DND-41 (cell line): ENCODE results near the gene CACNA1S.

Experiments used
- ATAC-seq: fragments of 200-7000 bp; cut with Tn5 transposase; 3 replicates; pipeline ENCODE4 v1.9.1; 2021; ENCODE audit warnings: low read depth; ENCODE audit not compliant: insufficient read depth
- DNase-seq: peaks from one replicate; pipeline ENCODE4 v3.0.0-alpha.2; 2020
- H2AFZ ChIP-seq: 2 replicates; pipeline ENCODE4 v1.6.0; 2012; ENCODE audit warnings: low read depth, low read length
- H3K27ac ChIP-seq: 2 replicates; pipeline ENCODE4 v1.5.1; 2012; ENCODE audit warnings: low read length, inconsistent platforms
- H3K27me3 ChIP-seq: fragments of 200-600 bp; sonication (generic); 2 replicates; pipeline ENCODE4 v1.6.0; 2012; ENCODE audit warnings: low read length, mild to moderate bottlenecking, inconsistent platforms; ENCODE audit not compliant: insufficient read depth, poor library complexity
- H3K36me3 ChIP-seq: 2 replicates; pipeline ENCODE4 v1.5.1; 2012; ENCODE audit warnings: low read length, inconsistent platforms; ENCODE audit not compliant: insufficient read depth
- H3K4me1 ChIP-seq: 2 replicates; pipeline ENCODE4 v1.5.1; 2012; ENCODE audit warnings: mild to moderate bottlenecking, low read length; ENCODE audit not compliant: insufficient read depth
- H3K4me2 ChIP-seq: 2 replicates; pipeline ENCODE4 v1.6.0; 2012; ENCODE audit warnings: mild to moderate bottlenecking, moderate library complexity, low read length, inconsistent platforms; ENCODE audit not compliant: insufficient read depth
- H3K4me3 ChIP-seq, 2 experiments: fragments of 200-600 bp in 1 of 2; shearing (Covaris generic) in 1 of 2; 2 replicates each; pipeline ENCODE4 v1.5.1; 2012 to 2016; ENCODE audit warnings: inconsistent platforms in 2 of 2, low read length in 2 of 2, mild to moderate bottlenecking in 2 of 2, low read depth in 1 of 2, moderate library complexity in 1 of 2
- H3K79me2 ChIP-seq: 2 replicates; pipeline ENCODE4 v1.6.0; 2012; ENCODE audit warnings: low read length, inconsistent platforms; ENCODE audit not compliant: insufficient read depth
- H3K9ac ChIP-seq: 2 replicates; pipeline ENCODE4 v1.6.0; 2012; ENCODE audit warnings: low read depth, mild to moderate bottlenecking, inconsistent platforms, low read length, moderate library complexity
- H3K9me3 ChIP-seq: 2 replicates; pipeline ENCODE4 v1.5.1; 2012; ENCODE audit warnings: low read length, moderate library complexity, mild to moderate bottlenecking, inconsistent platforms; ENCODE audit not compliant: insufficient read depth, severe bottlenecking
- H4K20me1 ChIP-seq: 2 replicates; pipeline ENCODE4 v1.6.0; 2012; ENCODE audit warnings: low read length; ENCODE audit not compliant: insufficient read depth
- CTCF ChIP-seq: IDR thresholded peaks from 2 replicates; pipeline ENCODE4 v1.5.1; 2012; ENCODE audit warnings: borderline replicate concordance, low read length, moderate library complexity, mild to moderate bottlenecking; ENCODE audit not compliant: poor library complexity, severe bottlenecking; ENCODE audit errors: extremely low read depth
- EZH2 ChIP-seq: IDR thresholded peaks from 3 replicates; pipeline ENCODE4 v1.6.1; 2012; ENCODE audit warnings: borderline replicate concordance, low read depth, mild to moderate bottlenecking, moderate library complexity, low read length, inconsistent platforms; ENCODE audit not compliant: severe bottlenecking

Gene CACNA1S

GRCh38 chr1:201126463-201126831 lies 14.2 kb upstream of the CACNA1S start:
- DNase-seq (no peak), ATAC-seq (no peak)
- H4K20me1 ChIP-seq, result no peaks in the 10 kb centered on the region; the same call in 1 of the 2 replicates
- H3K27me3 ChIP-seq, result peaks cover 14% of the 10 kb centered on the region
- TF ChIP-seq CTCF, result no peak
- no peak for TF ChIP-seq EZH2
- no peak overlapping the region for H3K4me2 ChIP-seq
- H3K9me3 ChIP-seq, result no peaks in the 10 kb centered on the region
- H3K4me3 ChIP-seq, result no peak overlapping the region
- no peaks in the 10 kb centered on the region for H3K36me3 ChIP-seq
- H3K9ac ChIP-seq, result no peak overlapping the region
- no peak overlapping the region for H3K27ac ChIP-seq
- H3K79me2 ChIP-seq, result no peaks in the 10 kb centered on the region
- H3K4me1 ChIP-seq, result no peaks in the 10 kb centered on the region
- H2AFZ ChIP-seq, result no peak overlapping the region

GRCh38 chr1:201125800-201126199 lies 13.6 kb upstream of the CACNA1S start:
- H3K4me2 ChIP-seq, result no peak overlapping the region
- no peaks in the 10 kb centered on the region; the same call in 1 of the 2 replicates for H4K20me1 ChIP-seq
- no peak overlapping the region for H2AFZ ChIP-seq
- no peak overlapping the region for H3K4me3 ChIP-seq
- ATAC-seq (no peak), DNase-seq (no peak)
- H3K27me3 ChIP-seq, result peaks cover 14% of the 10 kb centered on the region
- no peaks in the 10 kb centered on the region for H3K4me1 ChIP-seq
- H3K9ac ChIP-seq, result no peak overlapping the region
- no peaks in the 10 kb centered on the region for H3K79me2 ChIP-seq
- no peak overlapping the region for H3K27ac ChIP-seq
- H3K36me3 ChIP-seq, result no peaks in the 10 kb centered on the region
- H3K9me3 ChIP-seq, result no peaks in the 10 kb centered on the region
- TF ChIP-seq EZH2 (no peak), CTCF (no peak)

GRCh38 chr1:201125019-201125418 lies 12.8 kb upstream of the CACNA1S start:
- TF ChIP-seq CTCF, result no peak
- no peak for TF ChIP-seq EZH2
- no peak overlapping the region for H3K27ac ChIP-seq

GRCh38 chr1:201123866-201124265 lies 11.6 kb upstream of the CACNA1S start:
- Histone ChIP-seq H3K36me3 (no peaks in the 10 kb centered on the region), H2AFZ (no peak overlapping the region), H3K4me2 (no peak overlapping the region), H3K27ac (no peak overlapping the region), H3K9ac (no peak overlapping the region), H3K79me2 (no peaks in the 10 kb centered on the region), H3K4me3 (no peak overlapping the region), H3K27me3 (peaks cover 14% of the 10 kb centered on the region), H3K4me1 (peaks cover 14% of the 10 kb centered on the region), H3K9me3 (no peaks in the 10 kb centered on the region), H4K20me1 (no peaks in the 10 kb centered on the region; the same call in 1 of the 2 replicates)
- no peak for TF ChIP-seq EZH2
- TF ChIP-seq CTCF, result no peak
- no peak for DNase-seq
- ATAC-seq, result no peak

More at GRCh38 chr1:201125019-201125418, 12.8 kb upstream of the CACNA1S start:
- H2AFZ ChIP-seq, result no peak overlapping the region
- H3K9ac ChIP-seq, result no peak overlapping the region
- H3K36me3 ChIP-seq, result no peaks in the 10 kb centered on the region
- H3K79me2 ChIP-seq, result no peaks in the 10 kb centered on the region
- H3K27me3 ChIP-seq, result peaks cover 14% of the 10 kb centered on the region
- peaks cover 6% of the 10 kb centered on the region for H3K4me1 ChIP-seq
- no peak for DNase-seq
- H3K9me3 ChIP-seq, result no peaks in the 10 kb centered on the region
- H4K20me1 ChIP-seq, result no peaks in the 10 kb centered on the region; the same call in 1 of the 2 replicates
- no peak for ATAC-seq
- no peak overlapping the region for H3K4me2 ChIP-seq
- no peak overlapping the region for H3K4me3 ChIP-seq
